SHP77 (cell line): Measurements from ENCODE around the gene GDNF.
"Not testable (repeated sequence)": the region's sequence is repeated elsewhere in the genome, so short reads cannot be mapped to it uniquely, and the experiment has no call there.

Source experiments
- DNase-seq, 2 experiments: peaks; one replicate each; lab custom pipeline; 2025; lab: John Stamatoyannopoulos, UW

Gene GDNF

DNA sequence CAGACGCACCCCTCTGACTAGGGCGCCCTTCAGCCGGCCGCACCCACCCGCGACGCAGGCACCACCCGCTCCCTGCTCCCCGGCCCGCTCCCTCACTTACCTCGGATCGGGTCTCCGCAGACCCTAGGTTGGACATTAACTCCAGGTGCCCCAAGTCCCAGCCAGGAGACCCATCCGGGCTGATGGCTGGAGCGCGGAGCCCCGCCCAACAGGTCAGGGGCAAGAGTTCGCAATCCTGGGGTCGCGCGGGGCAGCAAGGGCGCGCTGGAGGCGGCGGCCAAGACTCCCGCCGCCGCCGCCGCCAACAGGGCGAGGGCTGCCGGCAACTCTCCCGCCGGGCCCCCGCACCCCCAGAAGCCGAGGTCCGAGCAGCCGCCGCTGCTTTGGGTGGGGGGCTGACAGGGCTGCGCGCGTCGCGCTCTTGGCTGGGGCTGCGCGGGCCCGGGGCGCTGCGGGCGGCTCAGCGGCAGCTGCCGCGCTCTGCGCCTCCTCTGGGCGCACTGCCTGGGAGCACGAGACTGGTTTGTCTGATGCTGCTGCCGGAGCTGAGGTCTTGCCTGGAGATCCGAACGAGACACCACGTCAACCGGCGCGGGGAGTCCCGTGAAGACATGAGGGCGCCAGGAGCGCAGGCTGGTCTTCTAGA lies at the start of gene GDNF:
TSS of gene GDNF (minus strand) at position 635 of the 646 bp plus-strand sequence. CDS start 5,245 bp downstream, outside the sequence.
- DNase-seq, result no peak

DNA sequence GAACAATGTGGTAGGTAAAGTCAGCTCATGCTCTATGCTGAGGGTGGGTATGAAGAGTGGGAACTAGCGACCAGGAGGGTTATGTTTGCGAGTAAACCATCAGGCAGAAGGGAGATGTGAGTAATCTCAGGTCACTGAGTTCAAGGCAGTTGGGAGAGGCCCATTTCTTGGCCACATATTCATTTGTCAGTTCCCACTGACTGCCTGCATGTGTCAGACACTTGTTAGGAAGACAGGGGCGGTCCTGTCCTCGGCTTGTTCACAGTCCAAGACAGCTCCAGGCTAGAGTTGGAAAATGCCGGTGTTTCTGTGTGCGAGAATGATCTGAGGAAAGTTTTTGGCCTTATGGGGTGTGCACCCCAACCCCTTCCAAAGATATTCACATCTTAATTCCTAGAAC lies 48.6 kb upstream of the GDNF start:
- DNase-seq, result no peak

GRCh38 chr5:37886242-37886905 lies 46.5 kb upstream of the GDNF start:
- peak; percentile 19 to 44 for DNase-seq

DNA sequence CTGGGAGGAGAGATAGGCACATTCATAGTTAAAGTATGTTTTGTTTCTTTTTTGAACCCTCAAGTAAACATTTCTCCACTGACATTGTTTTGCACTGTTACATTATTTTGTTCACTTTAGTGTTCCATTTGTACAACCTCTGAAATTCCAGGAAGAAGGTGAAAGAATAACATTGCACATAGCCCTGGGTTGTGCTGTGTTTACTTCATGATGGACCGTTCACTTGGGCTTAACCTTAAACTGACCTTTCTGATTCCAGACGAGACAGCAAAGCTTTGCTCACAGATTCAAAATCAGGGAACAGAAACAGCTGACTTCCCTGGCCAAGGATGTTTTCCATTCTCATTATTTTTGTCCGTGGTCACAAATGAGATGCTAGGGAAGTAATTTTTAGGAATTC lies 42.8 kb upstream of the GDNF start:
- DNase-seq, result no peak

GRCh38 chr5:37881359-37881758 lies 41.5 kb upstream of the GDNF start:
- DNase-seq, result no peak

DNA sequence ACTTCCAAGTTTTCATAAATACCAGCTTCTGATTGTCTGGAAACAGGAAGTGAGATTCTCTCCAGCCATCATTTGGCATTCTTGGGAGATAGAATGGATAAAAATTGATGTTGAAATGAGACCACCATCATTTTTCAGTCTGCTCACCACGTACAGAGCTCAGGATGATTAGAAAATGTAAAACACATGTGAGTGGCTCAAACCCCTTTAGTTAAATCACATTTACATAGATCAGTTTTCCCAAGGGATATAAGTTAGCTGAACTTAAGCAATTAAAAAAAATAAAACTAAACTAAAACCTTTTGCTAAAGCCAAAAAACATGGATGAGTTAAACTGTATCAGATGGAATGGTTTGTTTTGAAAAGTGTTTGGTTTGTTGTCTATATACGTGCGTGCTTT lies 37.1 kb upstream of the GDNF start:
- DNase-seq, result no peak

DNA sequence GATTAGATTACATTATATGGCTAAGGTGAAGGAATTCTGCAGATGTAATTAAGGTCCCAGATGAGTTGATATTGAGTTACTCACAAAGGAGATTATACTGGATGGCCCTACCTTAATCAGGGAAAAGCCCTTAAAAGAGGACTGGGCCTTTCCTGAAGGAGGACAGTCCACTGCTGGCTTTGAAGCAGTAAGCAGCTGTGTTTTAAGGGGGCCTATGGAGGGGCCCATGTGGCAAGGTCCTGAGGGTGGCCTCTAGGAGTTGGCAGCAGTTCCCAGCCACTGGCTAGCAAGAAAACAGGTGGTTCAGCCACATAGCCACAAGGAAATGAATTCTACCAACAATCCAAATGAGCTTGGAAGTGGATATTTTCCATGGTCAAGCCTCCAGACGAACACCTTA lies 36.4 kb upstream of the GDNF start:
- no peak for DNase-seq

- no peak for DNase-seq
These were observed 35.4 kb upstream of the GDNF start for GRCh38 chr5:37875051-37875787.

DNA sequence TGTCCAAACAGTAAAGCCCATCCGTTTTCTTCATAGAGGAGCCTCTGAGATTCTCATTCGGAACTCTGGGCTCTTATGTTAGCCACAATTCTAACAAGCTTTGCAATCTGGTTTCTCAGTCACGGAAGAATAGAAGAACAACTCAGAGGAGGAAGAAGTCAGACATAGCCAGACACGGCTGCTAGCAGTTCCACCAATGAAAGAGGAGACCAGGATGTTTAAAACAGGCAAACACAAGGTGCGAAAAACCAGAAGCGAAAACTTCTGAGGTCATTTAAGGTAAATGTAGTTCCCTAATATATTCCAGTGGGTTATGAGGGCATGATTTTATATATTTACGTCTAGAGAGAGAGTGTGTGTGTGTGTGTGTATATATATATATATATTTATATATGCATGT lies 34.1 kb upstream of the GDNF start:
- DNase-seq, result no peak

- DNase-seq, result no peak
These were observed 31.4 kb upstream of the GDNF start for GRCh38 chr5:37871023-37871815.

DNA sequence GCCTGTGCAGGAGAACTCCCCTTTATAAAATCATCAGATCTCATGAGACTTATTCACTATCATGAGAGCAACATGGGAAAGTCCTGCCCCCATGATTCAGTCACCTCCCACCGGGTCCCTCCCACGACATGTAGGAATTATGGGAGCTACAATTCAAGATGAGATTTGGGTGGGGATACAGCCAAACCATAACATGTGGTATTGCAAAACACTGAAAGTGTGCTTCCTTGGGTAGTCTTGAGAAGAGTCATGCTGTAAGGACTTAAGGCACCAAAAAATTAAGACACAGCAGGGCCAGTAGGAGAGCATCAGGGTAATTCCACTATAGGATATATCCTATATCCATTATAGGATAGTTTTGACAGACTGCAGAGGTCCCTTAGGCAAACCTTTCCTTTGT lies 29.4 kb upstream of the GDNF start:
- DNase-seq, result no peak

DNA sequence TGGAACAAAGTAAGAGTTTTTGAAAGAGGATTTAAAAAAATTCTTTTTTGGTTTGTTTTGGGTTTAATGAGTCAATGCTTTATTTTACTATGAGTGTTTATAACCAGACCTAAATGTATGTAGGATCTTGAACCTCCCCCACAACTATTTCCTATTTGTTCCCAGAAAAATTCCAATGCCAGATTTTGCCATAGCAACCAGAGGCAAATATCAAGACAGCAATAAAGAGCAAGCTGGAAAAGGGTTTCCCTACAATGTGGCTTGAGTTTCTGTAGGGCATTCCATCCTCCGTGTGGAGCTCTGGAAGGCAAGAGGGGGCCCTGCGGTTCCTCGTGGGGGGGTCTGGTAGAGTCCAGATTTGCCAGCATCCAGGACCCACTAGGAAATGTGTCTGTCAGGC lies 27.8 kb upstream of the GDNF start:
- DNase-seq, result no peak

DNA sequence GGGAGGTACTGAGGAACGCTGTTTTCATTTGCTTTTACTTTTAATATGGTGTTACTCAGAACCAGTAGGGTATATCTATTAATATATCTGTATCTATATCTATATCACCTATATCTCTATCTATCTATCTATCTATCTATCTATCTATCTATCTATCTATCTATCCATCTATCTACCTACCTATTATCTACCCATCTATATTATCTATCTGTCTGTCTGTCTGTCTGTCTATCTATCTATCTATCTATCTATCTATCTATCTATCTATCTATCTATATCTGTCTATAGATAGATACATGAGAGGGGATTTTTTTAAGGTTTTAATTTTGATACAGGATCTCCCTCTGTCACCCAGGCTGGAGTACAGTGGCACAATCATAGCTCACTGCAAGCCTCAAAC lies 23.1 kb upstream of the GDNF start:
- DNase-seq, result not testable (repeated sequence)

- DNase-seq, result peak in 1 of 2 experiments; percentile 23
These were observed 20.4 kb upstream of the GDNF start for GRCh38 chr5:37860206-37860605.

- no peak for DNase-seq
These were observed 20.0 kb upstream of the GDNF start for GRCh38 chr5:37859805-37860204.

- DNase-seq, result no peak
These were observed 18.4 kb upstream of the GDNF start for GRCh38 chr5:37858250-37858649.

GRCh38 chr5:37857696-37858095 lies 17.9 kb upstream of the GDNF start:
- DNase-seq, result no peak

DNA sequence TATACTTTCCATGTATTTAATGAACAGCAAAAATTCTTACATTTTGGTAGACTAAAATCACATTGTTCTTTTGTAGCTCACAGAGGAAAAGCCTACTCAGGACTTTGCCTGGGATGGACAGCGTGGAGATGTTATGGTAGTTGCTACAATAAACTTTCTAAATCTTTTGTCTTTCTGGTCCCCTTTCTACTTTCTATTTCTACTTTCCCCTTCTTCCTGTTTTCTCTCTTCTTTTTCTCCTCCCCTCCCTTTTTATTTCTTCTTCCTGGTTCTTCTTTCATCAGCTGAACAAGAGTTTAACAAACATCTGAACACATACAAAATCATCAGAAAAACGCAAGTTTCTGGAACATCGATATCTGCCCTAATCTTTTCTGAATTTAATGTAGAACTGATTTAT lies 15.6 kb upstream of the GDNF start:
- DNase-seq, result no peak

- DNase-seq, result no peak
These were observed 11.5 kb upstream of the GDNF start for GRCh38 chr5:37851305-37851704.

- no peak for DNase-seq
These were observed 10.5 kb upstream of the GDNF start for GRCh38 chr5:37850226-37850865.

- DNase-seq, result no peak
These were observed 9.8 kb upstream of the GDNF start for GRCh38 chr5:37849641-37850040.

GRCh38 chr5:37847978-37848425 lies 8.2 kb upstream of the GDNF start:
- DNase-seq, result peak; percentile 92 to 97
